HG03575 (cell line): ENCODE measurements around the gene ADGRL3.

Experiments
- ATAC-seq: cut with Tn5 transposase; IDR thresholded peaks from one replicate; pipeline ENCODE4 v1.9.1; 2021; ENCODE audit not compliant: unreplicated experiment, insufficient number of reproducible peaks, low FRiP score; ENCODE audit errors: extremely low read depth

Gene ADGRL3

GRCh38 chr4:61397174-61397573, 197.0 kb downstream of the ADGRL3 start:
- ATAC-seq, result no peak

GRCh38 chr4:61400439-61401038, 200.4 kb downstream of the ADGRL3 start:
- ATAC-seq, result no peak

- ATAC-seq, result no peak
Measured at GRCh38 chr4:61401771-61402170, 201.6 kb downstream of the ADGRL3 start.

DNA sequence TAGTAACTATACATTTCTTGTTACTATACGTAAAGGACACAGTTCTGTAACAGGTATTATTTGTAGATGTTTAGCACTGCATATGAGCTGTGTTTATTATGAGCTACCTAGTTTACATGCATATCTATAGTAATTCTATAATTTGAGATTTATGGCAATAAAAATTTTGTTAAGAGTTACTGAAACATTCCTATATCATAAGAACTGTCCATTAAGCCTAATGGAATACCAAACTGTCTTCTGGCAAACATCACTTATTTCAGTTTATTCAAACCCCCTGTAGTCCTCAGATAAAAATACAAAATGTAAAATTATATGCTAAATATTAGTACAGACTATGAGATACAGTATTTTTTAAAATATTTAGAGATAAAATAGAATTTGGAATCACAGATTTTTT, 205.2 kb downstream of the ADGRL3 start:
- ATAC-seq, result no peak

DNA sequence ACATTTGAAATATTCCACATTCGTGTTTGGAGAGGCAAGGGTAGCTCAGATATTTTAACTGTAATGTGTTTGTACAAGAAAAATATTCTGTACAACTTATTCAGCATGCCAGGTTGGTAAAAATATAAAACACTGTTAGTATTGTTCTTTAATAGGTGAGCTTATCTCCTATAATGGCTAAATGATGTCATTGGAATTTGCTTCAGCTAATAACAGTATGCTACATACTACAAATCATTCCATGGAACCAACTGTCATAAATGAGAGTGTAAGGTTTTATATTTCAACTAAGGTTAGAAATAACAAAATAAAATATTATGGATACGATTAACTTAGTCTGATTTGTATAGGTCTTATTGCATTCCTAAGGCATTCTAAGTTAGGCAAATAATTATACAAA, 206.6 kb downstream of the ADGRL3 start:
- ATAC-seq, result no peak

DNA sequence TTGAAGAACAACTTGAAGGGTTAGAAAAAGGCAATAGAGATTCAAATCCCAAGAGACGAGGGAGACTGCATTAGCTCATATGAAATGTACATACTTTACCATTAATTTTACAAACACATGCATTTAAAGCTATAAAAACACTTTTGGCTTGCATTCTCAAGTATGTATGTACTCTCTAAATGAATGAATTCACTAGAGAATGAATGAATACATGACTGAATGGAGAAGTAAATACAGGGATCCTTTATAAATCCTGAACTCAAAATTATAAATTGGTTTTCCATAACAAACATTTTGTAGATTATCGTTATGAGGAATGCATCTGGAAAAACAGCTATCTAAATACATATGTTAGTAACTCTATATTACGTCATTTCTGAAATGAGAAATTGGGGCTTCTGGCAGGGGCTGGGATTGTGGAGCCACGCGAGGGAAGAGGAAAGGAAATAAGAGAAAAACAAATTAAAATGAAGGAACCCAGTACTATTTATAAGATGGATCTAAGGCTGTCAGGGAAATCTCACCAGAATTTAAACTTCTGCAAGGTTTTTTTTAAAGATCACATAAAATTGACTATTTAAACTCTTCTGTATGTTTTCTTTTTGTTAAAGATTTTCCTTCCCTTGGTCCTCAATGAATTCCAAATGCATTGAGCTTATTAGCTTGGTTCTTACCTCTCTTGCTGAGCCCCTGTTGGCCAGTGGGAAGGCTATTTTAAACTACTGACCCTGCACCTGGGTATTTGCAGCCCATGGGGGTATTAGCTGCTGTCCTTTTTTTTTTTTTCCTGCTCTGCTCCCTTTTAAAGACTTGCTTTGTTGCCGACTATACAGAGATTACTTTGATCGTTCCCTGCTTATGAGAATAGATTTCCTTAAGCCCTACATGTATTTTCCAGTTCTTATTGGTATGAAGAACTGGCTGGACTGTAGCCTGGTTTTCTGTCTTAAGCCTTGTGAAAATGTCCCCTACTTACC, 207.8 kb downstream of the ADGRL3 start:
- ATAC-seq, result no peak

- no peak for ATAC-seq
Measured at GRCh38 chr4:61408861-61409260, 208.7 kb downstream of the ADGRL3 start.

GRCh38 chr4:61411241-61411640, 211.1 kb downstream of the ADGRL3 start:
- no peak for ATAC-seq

DNA sequence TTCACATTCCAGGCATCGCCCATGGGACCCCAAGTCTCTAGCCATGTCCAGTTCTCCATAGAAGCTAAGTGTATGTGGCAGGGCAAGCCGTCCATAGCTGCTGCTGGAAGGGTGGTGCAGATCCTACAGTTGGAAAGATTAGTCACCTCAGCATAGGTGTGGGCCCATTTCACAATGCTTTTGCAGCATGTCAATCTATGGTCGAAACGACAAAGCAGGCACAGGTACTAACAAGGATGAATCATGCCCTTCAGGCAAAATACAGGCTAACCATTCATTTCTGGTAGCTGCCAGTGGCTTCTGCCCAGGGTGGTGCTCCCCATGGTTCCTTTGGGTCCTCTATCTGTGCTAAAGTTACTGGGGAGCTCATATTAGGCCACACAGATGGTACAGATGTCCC, 225.2 kb downstream of the ADGRL3 start:
- no peak for ATAC-seq

GRCh38 chr4:61426229-61426628, 226.1 kb downstream of the ADGRL3 start:
- ATAC-seq, result no peak

DNA sequence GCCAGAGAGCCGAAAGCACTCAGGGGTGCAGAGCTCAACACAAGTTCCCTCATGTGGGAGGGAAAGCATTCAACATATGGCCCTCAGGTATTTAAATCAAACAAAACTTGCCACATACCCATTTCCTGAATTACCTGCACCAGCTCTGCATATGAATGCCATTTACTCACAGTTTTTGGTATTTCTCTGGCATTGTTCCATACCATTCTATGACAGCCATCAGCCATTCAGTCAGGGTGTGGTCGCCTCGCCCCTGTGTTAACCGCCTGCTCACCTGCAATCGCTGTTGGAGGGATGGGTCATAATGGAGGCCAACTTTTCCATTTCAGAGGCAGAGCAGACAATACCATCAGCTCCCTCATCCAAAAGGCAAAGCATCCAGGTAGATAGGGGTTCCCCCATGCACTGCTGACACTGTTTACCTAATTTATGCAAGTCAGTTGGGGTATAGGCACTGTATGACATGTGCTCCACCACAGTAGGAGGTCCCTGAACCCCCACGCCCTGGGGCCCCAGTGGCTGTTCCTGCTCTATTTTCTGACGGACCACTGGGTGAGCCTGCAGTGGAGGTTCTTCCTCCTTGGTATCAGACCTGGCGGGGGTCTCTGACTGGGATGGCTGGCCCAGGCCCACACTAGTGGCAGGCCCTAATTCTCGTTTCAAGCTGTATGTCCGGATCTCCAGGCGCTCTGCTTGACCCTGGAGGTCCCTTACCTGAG, 227.1 kb downstream of the ADGRL3 start:
- ATAC-seq, result no peak

DNA sequence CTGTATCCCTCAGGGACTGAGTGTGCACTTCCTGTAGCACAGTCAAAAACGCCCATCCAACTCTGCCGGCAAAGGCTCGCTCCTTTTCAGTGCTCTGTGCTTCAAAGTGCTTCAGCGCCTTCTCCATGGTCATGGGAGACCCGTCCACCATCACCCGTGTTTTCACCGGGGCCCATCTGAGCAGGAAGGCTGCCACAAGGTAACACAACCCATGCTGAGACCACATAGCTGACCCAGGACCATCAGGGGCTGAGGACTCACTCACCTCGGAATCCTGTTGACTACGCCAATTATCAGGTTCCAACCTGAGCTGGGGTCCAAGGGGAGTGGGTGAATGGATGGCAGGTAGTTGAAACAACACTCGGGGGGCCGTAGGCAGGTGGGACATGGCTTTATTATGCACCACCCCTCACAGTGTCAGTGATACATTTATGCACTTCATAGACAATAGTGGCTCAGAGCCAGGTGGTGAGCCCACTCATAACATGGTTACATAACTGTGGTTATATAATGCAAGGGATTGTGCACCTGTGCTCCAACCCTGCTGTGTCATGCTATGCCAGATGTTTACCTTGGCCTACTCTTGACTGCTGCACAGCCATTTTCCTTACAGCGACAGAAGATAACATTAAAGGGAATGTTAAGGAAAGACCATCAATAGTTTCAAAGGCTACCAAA, 227.8 kb downstream of the ADGRL3 start:
- no peak for ATAC-seq

DNA sequence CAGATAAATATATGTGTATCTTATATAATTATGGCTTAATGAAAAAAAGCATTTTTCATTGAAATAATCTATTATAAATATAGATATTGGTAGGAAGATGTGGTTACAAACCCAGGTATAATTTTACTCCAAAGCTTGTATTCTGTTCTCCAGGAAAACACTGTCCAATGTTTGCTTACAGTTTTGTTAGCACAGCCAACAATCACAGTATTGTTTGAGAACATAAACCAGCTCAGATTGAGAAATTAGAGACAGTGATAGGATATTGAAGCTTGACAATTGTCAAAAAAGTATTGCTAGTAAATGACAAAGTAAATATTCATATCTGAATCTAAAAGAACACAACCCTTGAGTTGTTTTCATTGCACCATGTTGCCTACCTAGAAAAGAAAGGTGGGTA, 228.8 kb downstream of the ADGRL3 start:
- ATAC-seq, result no peak

DNA sequence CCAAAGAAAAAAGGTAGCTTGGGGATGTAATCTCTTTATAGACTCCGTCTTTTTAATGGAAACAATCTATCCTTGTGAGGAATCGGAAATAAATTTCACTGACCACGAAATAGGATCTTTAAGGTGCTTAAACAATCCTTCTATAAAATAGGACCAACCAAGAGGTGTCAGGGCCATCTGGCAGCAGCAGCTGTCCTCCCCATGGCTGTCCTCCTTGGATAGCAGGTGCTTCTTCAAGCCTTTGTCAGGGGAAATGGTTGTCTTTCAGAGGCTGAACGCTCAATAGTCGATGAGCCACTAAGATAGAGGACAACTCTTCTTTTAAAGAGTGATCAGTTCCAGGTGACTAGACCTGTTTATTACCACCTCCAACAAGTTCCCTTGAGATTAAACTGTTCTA, 231.0 kb downstream of the ADGRL3 start:
- no peak for ATAC-seq

DNA sequence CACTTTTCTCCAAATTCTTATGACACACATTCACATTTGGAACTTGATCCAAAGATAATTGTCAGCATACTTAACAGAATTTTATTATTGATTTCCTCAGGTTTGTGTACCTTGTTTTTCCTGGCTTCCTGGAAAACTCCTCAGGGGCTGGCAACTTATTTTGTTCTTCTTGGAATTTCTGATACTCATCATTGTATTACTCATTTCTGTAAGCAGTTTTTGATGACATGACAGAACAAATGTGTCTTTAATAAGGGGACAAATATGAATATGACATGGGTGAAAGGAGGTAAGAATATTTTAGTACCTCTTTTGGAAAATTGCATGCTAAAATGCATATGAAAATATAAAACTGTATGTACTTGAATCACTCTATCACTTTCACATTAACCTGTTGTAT, 237.8 kb downstream of the ADGRL3 start:
- ATAC-seq, result no peak

GRCh38 chr4:61440321-61440720, 240.2 kb downstream of the ADGRL3 start:
- ATAC-seq, result no peak

DNA sequence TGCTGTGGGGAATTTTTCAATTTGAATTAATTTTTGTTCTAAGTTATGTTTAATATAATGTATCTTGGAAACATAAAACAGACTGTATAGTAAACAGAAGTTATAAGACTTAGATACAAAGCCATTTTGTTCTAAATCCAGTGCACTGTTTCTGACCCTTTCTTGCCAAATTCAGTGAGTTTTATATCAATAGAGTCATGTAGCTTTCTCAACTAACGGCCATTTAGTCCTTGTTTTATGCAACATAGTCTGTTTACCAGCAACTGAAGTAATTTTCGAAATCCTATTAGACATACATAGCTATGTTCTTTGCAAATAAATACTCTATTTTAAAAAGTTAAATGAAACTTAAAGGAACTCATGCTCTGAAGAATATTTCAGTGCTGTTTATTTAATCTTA, 242.8 kb downstream of the ADGRL3 start:
- no peak for ATAC-seq

DNA sequence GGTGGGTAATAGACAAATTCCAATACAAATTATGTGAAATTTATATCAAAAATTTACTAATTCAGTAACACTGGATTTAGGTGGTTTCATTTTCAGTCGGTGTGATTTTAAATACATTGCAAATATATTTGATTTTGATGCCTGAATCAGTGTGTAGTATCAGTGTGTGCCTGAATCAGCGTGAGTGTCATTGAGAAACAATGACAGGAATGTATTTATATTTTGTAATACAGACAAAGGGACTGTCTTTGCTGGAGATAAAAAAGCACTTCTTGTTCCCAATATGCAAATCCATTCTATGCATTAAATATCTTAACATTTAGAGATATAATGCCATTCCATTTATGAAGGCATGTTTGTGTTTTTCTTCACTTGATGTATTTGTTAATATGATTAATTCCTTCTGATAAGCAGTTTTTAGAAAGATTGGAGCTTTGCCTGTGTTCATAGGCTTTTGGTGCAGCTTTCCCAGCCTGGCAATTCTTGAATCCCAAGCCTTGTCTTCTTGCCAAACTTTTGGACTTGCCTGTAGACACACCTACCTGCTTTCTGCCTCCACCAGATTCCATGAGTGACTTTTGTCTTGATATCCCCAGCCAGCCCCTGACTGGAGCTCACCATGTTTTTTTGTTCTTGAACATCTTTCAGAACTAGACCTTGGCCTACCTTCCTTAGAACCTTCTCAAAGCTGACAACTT, 243.8 kb downstream of the ADGRL3 start:
- no peak for ATAC-seq
